ENCODE data around the gene ESCO1. TPM values are rescaled to one million over a fixed set of nuclear protein-coding genes. Genes with fewer than 3 reads are reported as not detected.
"Not testable (repeated sequence)": the region's sequence is repeated elsewhere in the genome, so short reads cannot be mapped to it uniquely, and the experiment has no call there.

The ESCO1 gene, protein sequence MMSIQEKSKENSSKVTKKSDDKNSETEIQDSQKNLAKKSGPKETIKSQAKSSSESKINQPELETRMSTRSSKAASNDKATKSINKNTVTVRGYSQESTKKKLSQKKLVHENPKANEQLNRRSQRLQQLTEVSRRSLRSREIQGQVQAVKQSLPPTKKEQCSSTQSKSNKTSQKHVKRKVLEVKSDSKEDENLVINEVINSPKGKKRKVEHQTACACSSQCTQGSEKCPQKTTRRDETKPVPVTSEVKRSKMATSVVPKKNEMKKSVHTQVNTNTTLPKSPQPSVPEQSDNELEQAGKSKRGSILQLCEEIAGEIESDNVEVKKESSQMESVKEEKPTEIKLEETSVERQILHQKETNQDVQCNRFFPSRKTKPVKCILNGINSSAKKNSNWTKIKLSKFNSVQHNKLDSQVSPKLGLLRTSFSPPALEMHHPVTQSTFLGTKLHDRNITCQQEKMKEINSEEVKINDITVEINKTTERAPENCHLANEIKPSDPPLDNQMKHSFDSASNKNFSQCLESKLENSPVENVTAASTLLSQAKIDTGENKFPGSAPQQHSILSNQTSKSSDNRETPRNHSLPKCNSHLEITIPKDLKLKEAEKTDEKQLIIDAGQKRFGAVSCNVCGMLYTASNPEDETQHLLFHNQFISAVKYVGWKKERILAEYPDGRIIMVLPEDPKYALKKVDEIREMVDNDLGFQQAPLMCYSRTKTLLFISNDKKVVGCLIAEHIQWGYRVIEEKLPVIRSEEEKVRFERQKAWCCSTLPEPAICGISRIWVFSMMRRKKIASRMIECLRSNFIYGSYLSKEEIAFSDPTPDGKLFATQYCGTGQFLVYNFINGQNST
- total RNA-seq = 20.9 and 22.1 TPM in 2 replicates

DNA sequence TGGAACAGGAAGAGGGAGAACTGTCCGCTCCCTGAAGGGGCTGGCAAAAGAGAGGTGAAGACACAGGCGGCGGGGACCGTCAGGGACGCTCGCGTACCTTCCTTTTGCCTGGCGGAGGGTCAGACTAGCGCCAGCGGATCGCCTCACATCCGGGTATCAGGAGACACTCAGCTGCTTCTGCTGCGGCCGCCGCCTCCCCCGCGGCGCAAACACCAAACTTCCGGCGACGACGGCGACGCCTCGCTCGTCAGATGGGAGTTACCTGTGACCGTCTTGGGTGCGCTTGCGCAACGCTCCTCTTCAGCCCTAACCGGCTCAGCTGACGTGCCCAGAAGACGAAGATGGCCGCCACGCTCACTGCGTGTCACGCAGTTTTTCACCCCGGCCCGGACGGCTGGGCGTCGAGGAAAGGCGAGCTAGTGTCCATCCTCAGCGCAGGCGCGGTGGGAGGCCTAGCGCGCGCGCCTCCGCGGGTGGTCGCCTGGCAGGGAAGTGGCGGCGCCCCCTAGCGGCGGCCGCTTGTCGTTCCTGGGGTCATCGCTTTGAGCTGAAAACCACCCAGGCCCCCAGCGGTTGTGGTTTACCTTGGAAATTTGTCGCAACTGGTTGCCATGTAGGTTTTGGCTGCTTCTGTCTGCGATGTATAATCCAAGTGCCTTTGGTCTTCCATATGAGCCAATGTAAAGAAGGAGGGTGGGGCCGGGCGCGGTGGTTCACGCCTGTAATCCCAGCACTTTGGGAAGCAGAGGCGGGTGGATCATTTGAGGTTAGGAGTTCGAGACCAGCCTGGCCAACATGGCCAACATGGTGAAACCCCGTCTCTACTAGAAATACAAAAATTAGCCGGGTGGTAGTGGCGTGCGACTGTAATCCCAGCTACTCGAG lies at the start of gene ESCO1:
Gene ESCO1 (minus strand): TSS at position 179 of the 885 bp plus-strand sequence. CDS start 25,861 bp downstream, outside the sequence.
- intact Hi-C loops (cut with micrococcal nuclease) = loop anchor here (1.0 to 5.0 kb wide), 7 partner anchors 12 to 1332 kb away; partner anchors contain the start of genes ABHD3, MIB1, RBBP8 and ROCK1

GRCh38 chr18:21640375-21640774 lies 39.9 kb upstream of the ESCO1 start:
- intact Hi-C loops (cut with micrococcal nuclease) = loop anchor here (5.0 kb wide), 1 partner anchor 212 kb away; no protein-coding TSS in a partner anchor

DNA sequence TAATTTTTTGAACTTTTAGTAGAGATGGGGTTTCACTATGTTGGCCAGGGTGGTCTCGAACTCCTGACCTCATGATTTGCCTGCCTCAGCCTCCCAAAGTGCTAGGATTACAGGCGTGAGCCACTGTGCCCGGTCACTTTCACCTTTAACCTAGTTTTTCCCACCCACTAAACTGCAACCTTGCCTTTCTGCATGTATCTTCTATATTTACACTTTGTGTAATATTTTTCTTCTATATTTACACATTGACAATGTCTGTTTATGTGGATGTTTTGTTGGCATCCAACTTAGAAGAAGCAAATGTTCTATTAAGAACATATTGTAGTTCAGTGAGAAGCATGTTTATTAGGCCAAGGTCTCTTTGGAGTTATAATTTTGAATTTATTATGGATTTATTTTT lies 38.3 kb upstream of the ESCO1 start:
- intact Hi-C loops (cut with micrococcal nuclease) = no loop called here

GRCh38 chr18:21636769-21637168 lies 36.3 kb upstream of the ESCO1 start:
- intact Hi-C loops (cut with micrococcal nuclease) = no loop called here

- intact Hi-C loops (cut with micrococcal nuclease) = loop anchor here (5.0 kb wide), 1 partner anchor 48 kb away; no protein-coding TSS in a partner anchor
Measured at GRCh38 chr18:21634588-21635199, 34.2 kb upstream of the ESCO1 start.

DNA sequence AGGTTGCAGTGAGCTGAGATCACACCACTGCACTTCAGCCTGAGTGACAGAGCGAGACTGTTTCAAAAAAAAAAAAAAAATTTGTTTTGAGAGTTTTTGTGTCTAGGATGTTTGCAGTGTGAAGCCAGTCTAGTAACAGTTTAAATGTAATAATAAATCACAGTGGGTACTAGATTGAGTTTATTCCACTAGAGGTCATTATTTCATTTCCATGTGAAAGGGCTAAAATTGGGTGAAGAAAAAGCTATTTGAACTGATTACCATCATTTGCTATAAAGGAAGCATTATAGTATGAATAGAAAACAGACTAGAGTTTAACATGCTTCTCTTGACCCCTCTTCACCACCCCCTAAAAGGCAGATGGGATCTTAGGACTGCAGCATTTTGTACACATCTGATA lies 31.9 kb upstream of the ESCO1 start:
- intact Hi-C loops (cut with micrococcal nuclease) = loop anchor here (5.0 kb wide), 1 partner anchor 50 kb away; no protein-coding TSS in a partner anchor

GRCh38 chr18:21629089-21629832 lies 28.8 kb upstream of the ESCO1 start:
- intact Hi-C loops (cut with micrococcal nuclease) = no loop called here

DNA sequence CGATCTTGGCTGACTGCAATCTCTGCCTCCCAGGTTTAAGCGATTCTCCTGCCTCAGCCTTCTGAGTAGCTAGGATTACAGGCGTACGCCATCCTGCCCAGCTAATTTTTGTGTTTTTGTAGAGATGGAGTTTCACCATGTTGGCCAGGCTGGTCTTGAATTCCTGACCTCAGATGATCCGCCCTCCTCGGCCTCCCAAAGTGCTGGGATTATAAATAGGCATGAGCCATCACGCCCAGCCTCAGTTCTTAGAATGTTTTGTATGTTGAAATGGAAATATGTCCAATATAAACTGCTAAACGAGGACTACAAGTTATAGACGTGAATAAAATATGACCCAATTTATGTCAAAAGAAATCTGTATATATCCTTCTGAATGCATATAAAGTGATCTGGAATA lies 21.1 kb upstream of the ESCO1 start:
- intact Hi-C loops (cut with micrococcal nuclease) = not testable (repeated sequence)

DNA sequence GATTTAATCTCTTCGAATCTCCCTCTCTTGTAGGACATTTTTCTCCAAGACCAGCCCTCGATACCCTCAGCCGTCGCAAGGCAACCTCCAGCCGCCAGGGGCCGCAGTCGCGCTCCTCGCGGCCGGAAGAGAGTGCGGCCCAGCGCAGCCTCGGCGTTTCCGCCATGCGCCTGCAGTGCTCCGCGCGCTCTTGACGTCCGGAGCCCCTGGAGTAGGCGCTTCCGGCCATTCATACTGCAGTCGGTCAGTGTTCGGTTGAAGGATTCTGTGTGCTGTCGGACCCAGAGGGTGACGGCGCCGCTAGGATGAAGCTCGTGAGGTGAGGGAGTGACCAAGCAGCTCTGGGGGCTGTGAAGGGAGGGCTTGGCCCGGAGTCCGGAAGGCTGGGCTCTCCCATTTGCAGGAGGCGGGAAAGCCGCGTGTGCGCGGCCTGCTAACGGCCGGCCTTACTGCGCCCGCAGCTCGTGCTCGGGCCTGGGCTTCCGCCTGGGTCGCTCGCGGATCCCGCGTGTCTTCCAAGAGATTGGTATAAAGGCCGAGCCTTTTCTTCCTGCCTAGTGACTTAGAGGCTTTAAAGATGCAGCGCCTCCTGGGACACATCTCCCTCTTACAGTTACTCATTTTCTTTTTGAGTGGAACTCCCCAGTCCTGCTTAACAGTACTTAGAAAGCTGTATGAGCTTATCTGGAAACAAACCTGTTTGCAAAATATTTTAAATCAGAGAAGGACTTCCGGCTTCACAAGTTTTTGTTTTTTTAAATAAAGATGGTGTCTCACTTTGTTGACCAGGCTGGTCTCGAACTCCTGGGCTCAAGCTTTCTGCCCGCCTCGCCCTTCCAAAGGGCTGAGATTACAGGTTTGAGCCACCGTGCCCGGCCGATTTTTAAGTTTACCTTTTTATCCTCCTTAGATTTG lies 11.9 kb upstream of the ESCO1 start, which contains the start of gene SNRPD1:
Gene SNRPD1 (plus strand): TSS at position 190 of the 915 bp plus-strand sequence. CDS start 116 bp downstream, at position 306.
- intact Hi-C loops (cut with micrococcal nuclease) = loop anchor here (1.0 kb wide), 5 partner anchors 12 to 501 kb away; partner anchors contain the start of genes ABHD3, ESCO1, MIB1 and ROCK1

GRCh38 chr18:21611401-21612124 lies 11.1 kb upstream of the ESCO1 start:
- intact Hi-C loops (cut with micrococcal nuclease) = loop anchor here (1.0 kb wide), 5 partner anchors 11 to 500 kb away; partner anchors contain the start of genes ABHD3, ESCO1, MIB1 and ROCK1

DNA sequence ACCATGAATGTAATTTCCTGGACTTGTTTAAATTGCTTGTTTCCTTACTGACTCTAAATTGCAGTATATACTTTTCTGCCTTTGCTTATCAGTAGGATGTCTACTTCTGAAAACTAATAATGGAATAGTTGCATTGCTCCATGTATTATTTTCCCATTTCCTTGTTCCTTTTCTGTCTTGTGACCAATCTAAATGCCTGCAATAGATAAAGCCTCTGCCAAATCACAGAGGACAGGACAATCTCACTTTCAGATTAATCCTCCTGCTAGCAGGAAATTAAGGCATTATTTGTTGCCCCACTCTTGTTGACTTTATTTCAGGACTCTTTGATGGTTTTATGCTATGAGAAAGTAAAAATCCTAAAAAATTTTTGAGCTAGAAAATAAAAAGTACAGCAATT lies 4.7 kb upstream of the ESCO1 start:
- intact Hi-C loops (cut with micrococcal nuclease) = no loop called here

DNA sequence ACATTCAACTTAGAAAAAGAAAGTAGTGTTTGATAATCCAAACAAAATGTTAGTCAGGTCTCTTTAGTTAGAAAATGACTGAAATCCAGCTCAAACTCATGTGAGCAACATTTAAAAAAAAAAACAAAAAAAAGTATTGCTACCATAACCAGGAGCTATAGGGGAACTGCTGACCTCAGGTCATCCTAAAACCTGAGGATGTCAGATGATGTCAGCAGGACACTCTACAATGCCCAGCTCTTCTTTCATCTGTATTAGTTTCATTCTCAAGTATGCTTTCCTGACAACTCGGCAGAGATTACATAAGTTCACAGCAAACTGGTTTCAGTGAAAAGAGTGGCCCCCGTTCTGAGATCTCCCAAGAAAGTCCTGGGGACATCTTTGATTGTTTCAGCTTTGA lies 4.2 kb upstream of the ESCO1 start:
- intact Hi-C loops (cut with micrococcal nuclease) = loop anchor here (5.0 kb wide), 2 partner anchors 248 to 1328 kb away; partner anchors contain the start of gene RBBP8

GRCh38 chr18:21602299-21602587 lies 1.7 kb upstream of the ESCO1 start:
- intact Hi-C loops (cut with micrococcal nuclease) = loop anchor here (5.0 kb wide), 2 partner anchors 250 to 1330 kb away; partner anchors contain the start of gene RBBP8

GRCh38 chr18:21599585-21600525 lies 649 bp downstream of the ESCO1 start:
- intact Hi-C loops (cut with micrococcal nuclease) = loop anchor here (1.0 to 5.0 kb wide), 9 partner anchors 12 to 1332 kb away; partner anchors contain the start of genes ABHD3, MIB1, RBBP8 and ROCK1

DNA sequence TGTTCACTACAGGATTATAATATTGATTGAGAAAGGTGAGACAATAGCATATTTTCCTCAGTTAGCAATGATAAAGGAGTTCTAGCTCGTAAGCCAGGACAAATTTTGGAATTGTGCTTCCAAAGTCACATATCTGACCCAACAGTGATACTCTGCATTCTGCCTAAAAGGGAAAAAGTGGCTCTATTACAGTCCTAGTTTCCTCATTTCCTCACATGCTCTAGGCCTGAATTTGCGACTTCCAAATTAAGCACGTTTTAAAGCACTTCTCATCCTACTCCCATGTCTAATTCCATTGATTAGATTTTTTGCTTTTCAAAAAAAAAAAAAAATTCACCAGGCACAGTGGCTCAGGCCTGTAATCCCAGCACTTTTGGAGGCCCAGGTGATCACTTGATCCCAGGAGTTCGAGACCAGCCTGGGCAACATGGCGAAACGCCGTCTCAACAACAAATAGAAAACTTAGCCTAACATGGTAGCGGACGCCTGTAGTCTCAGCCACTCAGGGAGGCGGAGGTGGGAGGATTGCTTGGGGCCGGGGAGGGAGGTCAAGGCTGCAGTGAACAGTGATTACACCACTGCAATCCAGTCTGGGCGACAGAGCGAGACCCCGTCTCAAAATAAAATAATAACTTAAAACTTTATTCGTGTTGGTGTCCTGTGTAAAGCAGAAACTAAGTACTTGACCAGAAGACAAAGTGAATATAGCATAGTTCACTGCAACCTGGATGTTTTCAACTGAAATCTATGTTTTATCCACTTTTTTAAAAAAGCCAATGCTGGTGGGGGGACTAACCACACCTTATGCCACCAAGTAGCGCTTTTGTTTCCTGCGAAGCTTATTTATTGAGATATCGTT lies 1.5 kb downstream of the ESCO1 start:
- intact Hi-C loops (cut with micrococcal nuclease) = loop anchor here (2.0 to 5.0 kb wide), 2 partner anchors 67 to 110 kb away; no protein-coding TSS in a partner anchor

Measured in T-helper 1 cell treated with Interleukin-12 subunit alpha and Interleukin-12 subunit beta and Interleukin-4 antibody, amounts not matched to agents 30 ng/mL and 1 ng/mL, for 36 hours (primary cell).